Measurements from ENCODE around the gene OTUB1.

DNA sequence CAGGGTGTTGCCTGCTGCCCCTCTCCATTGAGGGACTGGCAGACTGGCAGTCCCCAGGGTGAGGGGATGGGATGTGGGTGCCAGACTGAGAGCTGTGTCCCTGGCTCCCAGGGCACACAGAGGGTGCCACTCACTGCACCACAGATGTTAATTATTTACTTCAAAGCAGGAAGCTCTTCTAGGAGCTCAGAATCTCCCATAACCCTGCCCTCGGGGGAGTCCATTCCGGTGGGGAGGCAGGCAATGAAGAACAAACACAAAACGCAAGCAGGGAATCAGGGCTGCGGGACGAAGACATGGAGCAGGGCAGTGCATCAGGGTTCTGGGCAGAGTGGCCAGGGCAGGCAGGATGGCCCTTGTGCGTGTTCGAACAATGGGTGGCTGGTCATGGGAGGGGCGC lies 25.1 kb downstream of the OTUB1 start:
- TF ChIP-seq POLR2A (IDR thresholded peaks at IDR 0.05) (no peak), CTCF (IDR thresholded peaks at IDR 0.05) (no peak)

Measured in heart left ventricle (tissue), 13 donors.